Thyroid gland (tissue), 4 donors: ENCODE results near the gene KLF7.

Experiments
- CTCF ChIP-seq, 6 experiments: fragments of 200-600 bp in 3 of 6; fragments of 450-650 bp in 3 of 6; sonication (generic) in 3 of 6; IDR thresholded peaks; one replicate each; pipeline ENCODE4 v1.5.1; 2016 to 2019; ENCODE audit warnings: antibody characterized with exemption in 6 of 6, mild to moderate bottlenecking in 2 of 6, inconsistent platforms in 1 of 6, moderate library complexity in 1 of 6
- POLR2A ChIP-seq, 2 donors: fragments of 450-650 bp; IDR thresholded peaks; one replicate each; pipeline ENCODE4 v1.6.1; 2017; ENCODE audit warnings: antibody characterized with exemption in 2 of 2, mild to moderate bottlenecking in 2 of 2, moderate library complexity in 1 of 2

GRCh38 chr2:207111757-207112156 is 54.0 kb downstream of the KLF7 start:
- TF ChIP-seq CTCF (IDR thresholded peaks at IDR 0.05) (no peak), POLR2A (IDR thresholded peaks at IDR 0.05) (no peak)
